HG03280 (cell line): Measurements from ENCODE around the gene IGF1.

ENCODE experiments used
- ATAC-seq: cut with Tn5 transposase; IDR thresholded peaks from one replicate; pipeline ENCODE4 v1.9.1; 2021; ENCODE audit warnings: mild to moderate bottlenecking, moderate library complexity; ENCODE audit not compliant: unreplicated experiment

The IGF1 gene

DNA sequence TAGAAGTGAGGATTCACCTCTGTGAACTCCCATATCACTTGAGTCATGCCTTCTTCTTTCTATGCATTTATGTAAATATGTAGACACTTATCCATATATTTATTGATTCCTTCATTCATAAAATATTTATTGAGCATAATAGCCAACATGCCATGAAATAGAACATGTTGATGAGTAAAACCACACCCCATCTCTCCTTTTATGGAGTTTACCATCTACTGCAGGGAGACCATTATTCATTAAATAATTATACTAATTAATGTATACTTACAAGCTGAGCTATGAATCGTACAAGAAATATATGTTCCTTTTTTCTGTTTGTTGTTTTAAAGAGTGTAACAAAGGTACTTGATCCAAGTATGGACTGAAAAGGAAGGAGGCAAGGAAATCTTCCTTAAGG is 17.4 kb upstream of the IGF1 start:
- ATAC-seq = no peak

GRCh38 chr12:102496591-102496990 is 16.2 kb upstream of the IGF1 start:
- no peak for ATAC-seq

GRCh38 chr12:102487226-102487625 is 6.9 kb upstream of the IGF1 start:
- no peak for ATAC-seq

GRCh38 chr12:102486153-102486552 is 5.8 kb upstream of the IGF1 start:
- ATAC-seq = no peak

DNA sequence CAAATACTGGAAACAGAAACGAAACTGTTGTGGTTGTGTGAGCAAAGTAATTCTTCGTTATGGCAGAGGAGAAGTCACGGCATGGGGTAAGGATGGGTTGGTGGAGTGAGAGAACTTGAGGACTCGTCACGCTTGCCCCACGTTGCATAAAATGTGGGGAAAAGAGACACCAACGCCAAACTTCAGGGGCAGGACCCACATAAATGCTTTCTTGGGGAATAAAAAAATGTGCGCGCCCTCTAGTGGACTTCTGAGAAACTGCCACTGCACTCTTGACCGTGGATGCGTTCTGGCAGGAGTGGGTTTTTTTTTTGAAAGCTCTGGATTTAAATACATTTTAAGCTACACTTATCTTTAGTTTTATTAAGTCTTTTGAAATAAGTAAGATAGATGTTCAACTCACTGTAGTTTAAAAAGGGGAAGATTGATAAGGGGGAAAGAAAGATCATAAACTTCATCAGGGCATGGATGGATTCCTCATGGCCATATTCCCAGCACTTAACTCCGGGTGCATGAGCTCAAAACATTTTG is 4.1 kb upstream of the IGF1 start:
- ATAC-seq = peak; percentile 52

DNA sequence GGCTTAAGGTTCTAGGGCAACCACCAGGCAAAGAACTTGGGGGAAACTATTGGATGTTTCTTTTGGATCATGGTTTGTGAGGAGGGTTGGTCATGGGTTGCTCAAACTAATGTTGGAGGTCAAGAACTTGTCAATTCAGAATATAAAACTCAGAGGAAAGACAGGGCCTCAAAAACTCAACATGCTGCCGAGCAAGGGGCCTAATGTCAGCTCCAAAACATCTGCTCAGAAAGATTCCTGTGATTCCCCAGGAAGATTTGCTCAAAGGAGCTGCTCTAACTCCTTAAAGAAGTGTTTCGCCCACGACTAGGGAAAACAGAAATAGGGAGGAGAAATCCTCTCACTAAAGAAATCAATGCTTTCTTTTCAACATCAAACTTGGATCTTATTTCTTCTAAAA is 3.7 kb upstream of the IGF1 start:
- ATAC-seq = no peak

- ATAC-seq = peak; percentile 49
These were observed 3.1 kb upstream of the IGF1 start for GRCh38 chr12:102483466-102483865.

DNA sequence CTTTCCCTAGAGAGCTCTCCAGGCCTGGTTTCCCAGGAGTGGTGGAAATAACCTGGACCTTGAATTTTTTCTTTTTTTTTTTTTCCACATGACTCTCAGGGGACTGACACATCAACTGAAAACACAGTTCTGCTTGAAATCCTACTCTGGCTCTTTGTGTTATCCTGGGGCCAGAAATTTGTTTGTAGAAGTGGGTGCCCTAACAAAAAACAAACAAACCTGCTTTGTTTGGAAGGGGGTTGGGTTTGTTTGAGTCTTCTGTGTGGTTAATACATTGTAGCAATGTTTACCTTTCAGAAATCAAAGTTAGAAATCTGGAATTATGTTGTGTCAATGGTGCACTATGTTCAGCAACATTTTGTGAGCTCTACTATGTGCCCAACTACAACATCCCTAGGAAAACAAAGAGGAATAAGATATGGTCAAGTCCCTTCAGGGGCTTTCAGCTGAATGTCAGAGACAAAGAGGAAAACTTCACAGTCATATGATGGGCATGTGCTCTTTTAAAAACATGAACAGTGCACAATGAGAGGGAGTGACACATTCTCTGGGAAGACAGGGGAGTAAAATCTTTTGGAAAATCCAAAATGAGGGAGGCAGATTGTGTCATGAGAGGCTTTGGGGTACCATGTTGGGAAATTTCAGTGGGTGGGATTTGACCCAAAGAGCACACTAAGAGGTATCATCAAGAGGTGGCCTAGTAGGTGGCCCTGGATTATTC is 1.5 kb upstream of the IGF1 start:
- ATAC-seq = no peak

DNA sequence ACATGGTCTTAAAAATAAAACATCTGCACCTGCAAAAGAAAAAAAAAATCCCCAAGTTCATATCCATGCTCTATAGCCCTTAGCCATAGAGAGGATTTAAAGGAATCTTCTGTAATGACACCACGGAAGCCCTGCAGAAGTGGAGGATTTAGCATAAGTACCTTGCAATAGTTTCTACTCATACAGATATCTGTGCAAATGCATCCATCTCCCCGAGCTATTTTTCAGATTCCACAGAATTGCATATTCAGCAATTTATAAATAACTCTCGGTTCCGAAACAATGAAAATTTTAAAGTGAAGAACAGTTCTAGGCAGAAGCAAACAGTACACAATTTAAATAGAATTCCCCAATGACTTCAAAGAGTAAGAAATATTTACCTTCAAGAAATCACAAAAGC is 424 bp downstream of the IGF1 start:
- ATAC-seq = no peak

DNA sequence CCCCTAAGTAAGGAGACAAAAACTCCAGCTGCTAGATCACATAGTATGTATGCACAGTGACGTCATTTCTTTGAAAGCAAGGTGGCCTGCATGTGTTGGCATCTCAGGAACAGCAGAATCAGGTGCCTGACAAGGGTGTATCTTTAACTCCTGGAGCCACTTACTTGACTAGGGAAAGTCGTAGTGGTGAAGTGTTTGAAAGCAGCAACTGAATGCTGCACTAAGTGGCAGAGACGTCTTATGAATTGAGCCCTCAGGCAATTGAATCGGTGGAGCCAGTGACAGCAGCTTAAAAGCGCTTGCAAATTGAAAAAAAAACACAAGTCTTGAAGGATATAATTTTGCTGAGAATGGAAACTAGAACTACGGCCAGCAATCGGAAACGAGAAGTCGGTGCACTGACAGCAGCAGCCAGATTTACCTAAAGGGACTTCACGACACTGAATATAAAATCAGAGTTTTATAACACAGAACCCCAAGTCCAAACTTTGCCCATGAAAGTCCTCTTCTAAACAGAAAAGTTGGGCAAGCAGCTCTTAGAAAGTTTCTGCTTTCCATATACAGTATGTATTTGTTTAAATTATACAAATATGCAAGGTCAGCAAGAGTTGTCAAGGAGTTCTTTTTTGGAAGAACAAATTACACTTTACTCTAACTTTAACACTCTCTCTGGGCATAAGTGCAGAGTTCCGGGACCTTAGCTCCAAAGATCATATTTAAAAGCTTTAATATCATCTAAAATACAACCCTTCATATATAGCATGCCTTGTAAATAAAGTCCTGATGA is 1.1 kb downstream of the IGF1 start:
- ATAC-seq = peak; percentile 49

GRCh38 chr12:102478405-102479098 is 1.8 kb downstream of the IGF1 start:
- peak; percentile 53 for ATAC-seq

- ATAC-seq = no peak
These were observed 5.0 kb downstream of the IGF1 start for GRCh38 chr12:102475355-102475754.

GRCh38 chr12:102474438-102475064 is 5.8 kb downstream of the IGF1 start:
- ATAC-seq = no peak

GRCh38 chr12:102472496-102472895 is 7.9 kb downstream of the IGF1 start:
- ATAC-seq = no peak

- ATAC-seq = no peak
These were observed 8.8 kb downstream of the IGF1 start for GRCh38 chr12:102471556-102471955.

GRCh38 chr12:102470945-102471344 is 9.4 kb downstream of the IGF1 start:
- no peak for ATAC-seq

DNA sequence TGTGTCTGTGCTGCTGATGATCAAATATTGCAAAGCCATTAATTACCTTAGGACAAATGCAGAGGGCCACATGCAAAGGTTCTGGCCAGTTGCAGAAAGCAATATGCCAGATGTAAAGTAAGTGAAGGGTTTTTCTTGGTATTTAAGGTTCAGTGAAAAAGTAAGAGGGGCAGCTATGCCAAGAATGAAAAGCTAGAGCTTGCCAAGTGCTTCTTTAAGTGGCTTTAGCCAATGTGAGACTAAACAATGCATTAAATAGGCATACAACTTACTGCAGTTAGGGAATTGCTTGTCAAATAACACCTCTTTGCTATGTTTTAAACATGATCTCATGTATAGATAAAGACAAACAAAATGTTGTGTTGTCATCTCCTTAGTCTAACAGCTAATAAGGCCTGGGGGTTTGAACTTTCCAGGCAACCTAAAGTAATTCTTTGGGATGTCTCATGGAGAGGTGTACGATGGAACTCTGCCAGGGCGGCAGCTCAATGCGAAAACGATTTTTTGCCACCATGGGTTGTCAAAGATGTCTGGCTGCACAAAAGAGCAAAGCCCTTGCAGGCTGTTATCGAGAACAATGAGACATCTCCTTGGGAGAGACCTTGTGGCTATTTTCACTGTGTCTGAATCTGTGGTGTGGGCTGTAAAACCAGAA is 12.0 kb downstream of the IGF1 start:
- ATAC-seq = no peak

DNA sequence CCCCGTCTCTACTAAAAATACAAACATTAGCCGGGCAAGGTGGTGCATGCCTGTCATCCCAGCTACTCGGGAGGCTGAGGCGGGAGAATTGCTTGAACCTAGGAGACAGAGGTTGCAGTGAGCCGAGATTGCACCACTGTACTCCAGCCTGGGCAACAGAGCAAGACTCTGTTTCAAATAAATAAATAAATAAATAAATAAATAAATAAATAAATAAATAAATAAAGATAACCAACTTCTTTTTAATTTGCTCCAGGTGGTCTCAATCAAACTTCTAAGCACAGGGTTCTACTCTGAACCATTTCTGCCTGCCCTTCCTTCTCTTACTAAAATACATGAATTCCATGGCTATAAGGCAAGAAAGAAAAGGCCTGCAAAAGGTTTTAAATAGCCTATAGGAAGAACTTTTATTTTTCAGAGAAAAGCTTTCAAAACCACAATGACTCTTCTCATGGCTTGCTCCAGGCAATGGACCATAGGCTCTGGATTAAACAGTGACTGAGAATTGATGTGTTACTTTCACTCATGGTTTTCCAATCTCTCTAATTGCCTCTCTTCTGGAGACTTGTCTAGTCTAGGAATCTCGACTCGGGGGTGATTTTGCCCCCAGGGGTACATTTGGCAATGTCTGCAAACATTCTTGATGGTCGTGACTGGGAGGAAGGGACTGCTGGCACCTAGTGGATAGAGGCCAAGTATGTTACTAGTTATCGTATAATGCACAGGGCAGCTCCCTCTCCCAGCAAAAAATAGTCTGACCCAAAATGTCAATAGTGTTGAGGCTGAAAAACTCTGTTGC is 14.4 kb downstream of the IGF1 start:
- ATAC-seq = no peak

- ATAC-seq = no peak
These were observed 16.6 kb downstream of the IGF1 start for GRCh38 chr12:102463659-102464249.
